CD4-positive, alpha-beta T cell (primary cell): ENCODE measurements around the gene MIER1. TPM values are rescaled to one million over a fixed set of nuclear protein-coding genes. Genes with fewer than 3 reads are reported as not detected.
"Not testable (repeated sequence)": the region's sequence is repeated elsewhere in the genome, so short reads cannot be mapped to it uniquely, and the experiment has no call there.

ENCODE experiments used
- ATAC-seq: fragments of 200-7000 bp; cut with Tn5 transposase; one replicate; pipeline ENCODE4 v1.10.0; 2022; ENCODE audit warnings: mild to moderate bottlenecking; ENCODE audit not compliant: poor library complexity
- CTCF ChIA-PET: fragments of 350-600 bp; sonication (Branson Sonifier 250); formaldehyde crosslinking; loops from one replicate; lab custom pipeline; 2021; ENCODE audit warnings: antibody characterized with exemption, inconsistent platforms; lab: Charles Lee
- POLR2A ChIA-PET: fragments of 350-600 bp; sonication (Branson Sonifier 250); formaldehyde crosslinking; loops from one replicate; lab custom pipeline; 2021; ENCODE audit warnings: antibody characterized with exemption, inconsistent platforms; lab: Charles Lee
- DNase-seq, 14 experiments: peaks; one replicate each; pipeline ENCODE4 v3.0.0-alpha.2; 2013 to 2020; ENCODE audit warnings: mixed read lengths in 2 of 14
- H3K27ac ChIP-seq, 2 donors: one replicate each; pipeline versions ENCODE4 v1.5.1 to v1.7.0; 2013; ENCODE audit warnings: low read length in 2 of 2, low read depth in 1 of 2, mild to moderate bottlenecking in 1 of 2
- H3K27me3 ChIP-seq, 2 experiments: 1 replicate in 1 of 2; 2 replicates in 1 of 2; pipeline versions ENCODE4 v1.6.1 to v1.7.0; 2013; ENCODE audit warnings: low read length in 2 of 2, control low read depth in 1 of 2, mild to moderate bottlenecking in 1 of 2, moderate library complexity in 1 of 2; ENCODE audit not compliant: insufficient read depth in 2 of 2, control insufficient read depth in 1 of 2
- H3K36me3 ChIP-seq: one replicate; pipeline ENCODE4 v1.6.1; 2013; ENCODE audit warnings: low read length, control low read depth; ENCODE audit not compliant: insufficient read depth
- H3K4me1 ChIP-seq: one replicate; pipeline ENCODE4 v1.6.1; 2013; ENCODE audit warnings: low read length, control low read depth; ENCODE audit not compliant: insufficient read depth
- H3K4me3 ChIP-seq: one replicate; pipeline ENCODE4 v1.5.1; 2013; ENCODE audit warnings: mild to moderate bottlenecking, low read length, moderate library complexity
- H3K9me3 ChIP-seq, 2 experiments: 1 replicate in 1 of 2; 2 replicates in 1 of 2; pipeline versions ENCODE4 v1.6.1 to v1.7.0; 2013; ENCODE audit warnings: low read length in 2 of 2, mild to moderate bottlenecking in 2 of 2, control low read depth in 1 of 2, moderate library complexity in 1 of 2; ENCODE audit not compliant: control insufficient read depth in 1 of 2, insufficient read depth in 1 of 2
- H3K27ac Mint-ChIP-seq: one replicate; pipeline ENCODE4 v1.8.0; 2020; ENCODE audit warnings: mixed read lengths
- H3K27me3 Mint-ChIP-seq: one replicate; pipeline ENCODE4 v1.8.0; 2021; ENCODE audit warnings: mixed read lengths
- H3K36me3 Mint-ChIP-seq: one replicate; pipeline ENCODE4 v1.8.0; 2021; ENCODE audit warnings: low read depth, mixed read lengths
- H3K4me1 Mint-ChIP-seq: one replicate; pipeline ENCODE4 v1.8.0; 2021; ENCODE audit warnings: low read depth, mixed read lengths
- H3K4me3 Mint-ChIP-seq: one replicate; pipeline ENCODE4 v1.8.0; 2020; ENCODE audit warnings: mild to moderate bottlenecking, mixed read lengths
- H3K9me3 Mint-ChIP-seq: one replicate; pipeline ENCODE4 v1.8.0; 2020; ENCODE audit warnings: mixed read lengths
- intact Hi-C, 2 experiments: fragments of 100-400 bp; cut with DNase I in 1 of 2; cut with micrococcal nuclease in 1 of 2; formaldehyde crosslinking; loops; one replicate each; pipeline versions ENCODE4 v1.15.1 to v1.9.0; 2023 to 2025; cut with DNase I, micrococcal nuclease
- total RNA-seq, 174 experiments: library from RNA in 2 of 174; stranded (reverse) in 2 of 174; gene quantifications; one replicate each; pipeline ENCODE4 v1.2.3 and lab custom pipeline; 2021 to 2026
- TF ChIP-seq, protein P1 (sequence below): fragments of 200-600 bp; IDR thresholded peaks from one replicate; pipeline ENCODE4 v1.8.0; 2022; ENCODE audit warnings: antibody characterized with exemption, mild to moderate bottlenecking

The MIER1 gene
- total RNA-seq, 2 experiments from 2014 or later: 106 to 107 TPM

DNA sequence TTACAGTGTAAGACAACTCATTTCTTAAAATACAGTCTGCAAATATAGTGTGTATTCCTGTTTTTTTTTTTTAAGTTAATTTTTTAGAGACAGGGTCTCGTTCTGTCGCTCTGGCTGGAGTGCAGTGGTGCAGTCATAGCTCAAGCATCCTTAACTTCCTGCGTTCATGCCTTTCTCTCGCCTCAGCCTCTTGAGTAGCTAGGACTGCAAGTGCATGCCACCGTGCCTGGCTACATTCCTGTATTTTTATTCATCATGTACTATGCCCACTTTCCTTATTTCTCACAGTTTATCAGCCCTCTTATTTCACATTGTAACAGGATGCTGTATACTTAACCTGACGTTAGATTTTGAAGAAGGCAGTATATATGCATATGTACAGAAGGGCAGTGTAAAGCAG, 26.7 kb downstream of the MIER1 start:
- ATAC-seq (no peak), DNase-seq (no peak)
- H3K9me3 Mint-ChIP-seq: no peaks in the 10 kb centered on the region
- Histone ChIP-seq H3K36me3 (peaks cover 90% of the 10 kb centered on the region), H3K9me3 (no peaks in the 10 kb centered on the region), H3K27ac (no peak overlapping the region), H3K4me3 (no peak overlapping the region), H3K4me1 (peaks cover 7% of the 10 kb centered on the region), H3K27me3 (no peaks in the 10 kb centered on the region)
- peaks cover 94% of the 10 kb centered on the region for H3K36me3 Mint-ChIP-seq
- peaks cover 65% of the 10 kb centered on the region for H3K4me1 Mint-ChIP-seq
- TF ChIP-seq, protein P1, sequence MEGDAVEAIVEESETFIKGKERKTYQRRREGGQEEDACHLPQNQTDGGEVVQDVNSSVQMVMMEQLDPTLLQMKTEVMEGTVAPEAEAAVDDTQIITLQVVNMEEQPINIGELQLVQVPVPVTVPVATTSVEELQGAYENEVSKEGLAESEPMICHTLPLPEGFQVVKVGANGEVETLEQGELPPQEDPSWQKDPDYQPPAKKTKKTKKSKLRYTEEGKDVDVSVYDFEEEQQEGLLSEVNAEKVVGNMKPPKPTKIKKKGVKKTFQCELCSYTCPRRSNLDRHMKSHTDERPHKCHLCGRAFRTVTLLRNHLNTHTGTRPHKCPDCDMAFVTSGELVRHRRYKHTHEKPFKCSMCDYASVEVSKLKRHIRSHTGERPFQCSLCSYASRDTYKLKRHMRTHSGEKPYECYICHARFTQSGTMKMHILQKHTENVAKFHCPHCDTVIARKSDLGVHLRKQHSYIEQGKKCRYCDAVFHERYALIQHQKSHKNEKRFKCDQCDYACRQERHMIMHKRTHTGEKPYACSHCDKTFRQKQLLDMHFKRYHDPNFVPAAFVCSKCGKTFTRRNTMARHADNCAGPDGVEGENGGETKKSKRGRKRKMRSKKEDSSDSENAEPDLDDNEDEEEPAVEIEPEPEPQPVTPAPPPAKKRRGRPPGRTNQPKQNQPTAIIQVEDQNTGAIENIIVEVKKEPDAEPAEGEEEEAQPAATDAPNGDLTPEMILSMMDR: no peak
- H3K4me3 Mint-ChIP-seq: no peak overlapping the region
- H3K27ac Mint-ChIP-seq: no peak overlapping the region
- POLR2A ChIA-PET: interaction anchor here (1.2 kb wide), 1 partner anchor 27 kb away, joined by 3 read pairs; the partner anchor contains the start of genes DNAI4 and MIER1
- CTCF ChIA-PET: interaction anchor here (0.8 kb wide), 1 partner anchor 21 kb away, joined by 3 read pairs; no protein-coding TSS in a partner anchor
- no peaks in the 10 kb centered on the region for H3K27me3 Mint-ChIP-seq
- intact Hi-C loops: no loop called here

DNA sequence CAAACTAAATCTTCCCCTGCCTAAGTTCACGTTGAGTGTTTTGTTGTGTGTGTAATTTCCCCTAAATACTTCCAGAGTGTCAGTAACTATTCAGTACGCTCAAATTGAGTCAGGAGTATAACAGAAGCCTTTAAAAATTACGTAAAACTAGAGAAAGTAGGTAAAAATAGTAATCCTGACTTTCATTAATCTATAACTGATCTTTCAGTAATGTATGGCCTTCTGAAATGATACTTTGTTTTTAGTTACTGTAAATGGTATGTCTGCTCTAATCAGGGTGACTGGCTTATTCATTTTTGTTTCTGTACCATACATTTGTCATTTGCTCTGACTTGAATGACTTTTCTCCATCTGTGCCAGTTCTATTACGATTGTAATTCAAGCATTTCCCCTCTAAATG, 29.4 kb downstream of the MIER1 start:
- H3K4me3 ChIP-seq: no peak overlapping the region
- DNase-seq: no peak
- no peaks in the 10 kb centered on the region for H3K9me3 Mint-ChIP-seq
- no peaks in the 10 kb centered on the region for H3K4me1 ChIP-seq
- H3K9me3 ChIP-seq: no peaks in the 10 kb centered on the region
- H3K36me3 ChIP-seq: peaks cover 90% of the 10 kb centered on the region
- ChIA-PET POLR2A (no interaction called here), CTCF (interaction anchor here (1.6 kb wide), 1 partner anchor 8 kb away, joined by 4 read pairs; no protein-coding TSS in a partner anchor)
- intact Hi-C loops: no loop called here
- TF ChIP-seq, protein P1: no peak
- H3K27ac ChIP-seq: no peak overlapping the region
- no peaks in the 10 kb centered on the region for H3K27me3 ChIP-seq
- H3K36me3 Mint-ChIP-seq: peaks cover 93% of the 10 kb centered on the region
- no peak overlapping the region for H3K4me3 Mint-ChIP-seq
- ATAC-seq: no peak
- H3K27me3 Mint-ChIP-seq: no peaks in the 10 kb centered on the region
- peak overlapping the region; percentile 49 for H3K27ac Mint-ChIP-seq
- peaks cover 60% of the 10 kb centered on the region for H3K4me1 Mint-ChIP-seq

DNA sequence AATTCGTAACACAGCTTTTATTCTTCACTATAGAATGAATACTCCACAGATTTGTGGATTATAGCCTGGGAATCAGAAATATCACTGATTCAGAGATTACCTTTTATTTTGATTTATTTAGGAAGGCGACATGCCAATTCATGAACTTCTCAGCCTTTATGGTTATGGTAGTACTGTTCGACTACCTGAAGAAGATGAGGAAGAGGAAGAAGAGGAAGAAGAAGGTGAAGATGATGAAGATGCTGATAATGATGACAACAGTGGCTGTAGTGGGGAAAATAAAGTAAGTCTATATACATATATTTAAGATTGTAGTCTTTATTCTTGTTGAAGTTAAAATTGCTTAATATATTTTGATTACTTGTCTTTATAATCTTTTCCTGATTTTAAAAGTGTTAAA, 33.1 kb downstream of the MIER1 start:
- peaks cover 94% of the 10 kb centered on the region for H3K36me3 Mint-ChIP-seq
- no peak overlapping the region for H3K27ac Mint-ChIP-seq
- intact Hi-C loops: no loop called here

DNA sequence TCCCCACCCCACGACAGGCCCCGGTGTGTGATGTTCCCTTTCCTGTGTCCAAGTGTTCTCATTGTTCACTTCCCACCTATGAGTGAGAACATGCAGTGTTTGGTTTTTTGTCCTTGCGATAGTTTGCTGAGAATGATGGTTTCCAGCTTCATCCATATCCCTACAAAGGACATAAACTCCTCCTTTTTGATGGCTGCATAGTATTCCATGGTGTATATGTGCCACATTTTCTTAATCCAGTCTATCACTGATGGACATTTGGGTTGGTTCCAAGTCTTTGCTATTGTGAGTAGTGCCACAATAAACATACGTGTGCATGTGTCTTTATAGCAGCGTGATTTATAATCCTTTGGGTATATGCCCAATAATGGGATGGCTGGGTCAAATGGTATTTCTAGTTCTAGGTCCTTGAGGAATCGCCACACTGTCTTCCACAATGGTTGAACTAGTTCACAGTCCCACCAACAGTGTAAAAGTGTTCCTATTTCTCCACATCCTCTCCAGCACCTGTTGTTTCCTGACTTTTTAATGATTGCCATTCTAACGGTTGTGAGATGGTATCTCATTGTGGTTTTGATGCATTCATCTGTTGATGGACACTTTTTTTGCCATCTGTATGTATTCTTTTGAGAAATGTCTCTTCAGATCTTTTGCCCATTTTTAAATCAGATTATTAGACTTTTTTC, 41.5 kb downstream of the MIER1 start:
- peaks cover 98% of the 10 kb centered on the region for H3K36me3 Mint-ChIP-seq
- H3K4me3 ChIP-seq, H3K4me1 ChIP-seq, H3K27me3 Mint-ChIP-seq, H3K9me3 ChIP-seq, DNase-seq, H3K27ac ChIP-seq, POLR2A ChIA-PET, CTCF ChIA-PET, H3K9me3 Mint-ChIP-seq, ATAC-seq, H3K4me3 Mint-ChIP-seq, H3K27me3 ChIP-seq: not testable (repeated sequence)
- peak overlapping the region; percentile 37 for H3K27ac Mint-ChIP-seq
- H3K4me1 Mint-ChIP-seq: peaks cover 43% of the 10 kb centered on the region
- H3K36me3 ChIP-seq: peaks cover 81% of the 10 kb centered on the region
- intact Hi-C loops: loop anchor here in 1 of 2 experiments (5.0 to 10.0 kb wide), 2 partner anchors 34 to 202 kb away; no protein-coding TSS in a partner anchor

More for the DNA sequence above, 33.1 kb downstream of the MIER1 start:
- Mint-ChIP-seq H3K27me3 (no peaks in the 10 kb centered on the region), H3K9me3 (no peaks in the 10 kb centered on the region), H3K4me3 (no peak overlapping the region), H3K4me1 (peaks cover 71% of the 10 kb centered on the region)
- Histone ChIP-seq H3K4me3 (no peak overlapping the region), H3K4me1 (peaks cover 3% of the 10 kb centered on the region), H3K27me3 (no peaks in the 10 kb centered on the region), H3K36me3 (peaks cover 89% of the 10 kb centered on the region), H3K27ac (no peak overlapping the region), H3K9me3 (no peaks in the 10 kb centered on the region)
- DNase-seq (no peak), ATAC-seq (no peak)
- ChIA-PET CTCF (no interaction called here), POLR2A (no interaction called here)
- TF ChIP-seq, protein P1: no peak
